ENCODE results near the gene GSTP1. TPM values are rescaled to one million over a fixed set of nuclear protein-coding genes. Genes with fewer than 3 reads are reported as not detected.

Gene GSTP1
- total RNA-seq, 3 donors from 2014 or later: 284 to 441 (median 325) TPM

DNA sequence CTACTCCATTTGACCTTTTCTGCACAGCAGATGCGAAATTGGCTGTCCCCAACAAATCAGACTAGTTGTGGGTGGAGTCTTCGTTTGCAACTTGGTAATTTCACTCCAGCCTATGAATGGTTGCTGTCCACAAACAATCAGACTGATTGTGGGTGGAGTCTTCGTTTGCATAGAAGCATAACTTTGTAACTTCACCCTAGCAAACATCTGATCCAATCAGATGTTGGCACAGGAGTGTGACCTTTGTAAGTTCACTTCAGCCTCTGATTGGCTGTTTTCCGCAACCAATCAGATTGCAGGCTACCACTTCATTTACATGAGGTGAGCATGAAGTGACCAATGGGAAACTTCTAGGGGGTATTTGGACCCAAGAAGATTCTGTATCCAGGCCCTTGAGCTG, 44.1 kb upstream of the GSTP1 start:
- Histone ChIP-seq H3K9me3 (peaks cover 4% of the 10 kb centered on the region), H3K36me3 (ENCODE audit: low read depth) (no peaks in the 10 kb centered on the region), H3K4me3 (no peak overlapping the region), H3K4me1 (ENCODE audit: low read depth) (peaks cover 17% of the 10 kb centered on the region)
- DNase-seq (no peak), ATAC-seq (peak; percentile 48)
- intact Hi-C loops (cut with DNase I, micrococcal nuclease): no loop called here
- TF ChIP-seq, protein P1, sequence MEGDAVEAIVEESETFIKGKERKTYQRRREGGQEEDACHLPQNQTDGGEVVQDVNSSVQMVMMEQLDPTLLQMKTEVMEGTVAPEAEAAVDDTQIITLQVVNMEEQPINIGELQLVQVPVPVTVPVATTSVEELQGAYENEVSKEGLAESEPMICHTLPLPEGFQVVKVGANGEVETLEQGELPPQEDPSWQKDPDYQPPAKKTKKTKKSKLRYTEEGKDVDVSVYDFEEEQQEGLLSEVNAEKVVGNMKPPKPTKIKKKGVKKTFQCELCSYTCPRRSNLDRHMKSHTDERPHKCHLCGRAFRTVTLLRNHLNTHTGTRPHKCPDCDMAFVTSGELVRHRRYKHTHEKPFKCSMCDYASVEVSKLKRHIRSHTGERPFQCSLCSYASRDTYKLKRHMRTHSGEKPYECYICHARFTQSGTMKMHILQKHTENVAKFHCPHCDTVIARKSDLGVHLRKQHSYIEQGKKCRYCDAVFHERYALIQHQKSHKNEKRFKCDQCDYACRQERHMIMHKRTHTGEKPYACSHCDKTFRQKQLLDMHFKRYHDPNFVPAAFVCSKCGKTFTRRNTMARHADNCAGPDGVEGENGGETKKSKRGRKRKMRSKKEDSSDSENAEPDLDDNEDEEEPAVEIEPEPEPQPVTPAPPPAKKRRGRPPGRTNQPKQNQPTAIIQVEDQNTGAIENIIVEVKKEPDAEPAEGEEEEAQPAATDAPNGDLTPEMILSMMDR (IDR thresholded peaks at IDR 0.05): no peak

DNA sequence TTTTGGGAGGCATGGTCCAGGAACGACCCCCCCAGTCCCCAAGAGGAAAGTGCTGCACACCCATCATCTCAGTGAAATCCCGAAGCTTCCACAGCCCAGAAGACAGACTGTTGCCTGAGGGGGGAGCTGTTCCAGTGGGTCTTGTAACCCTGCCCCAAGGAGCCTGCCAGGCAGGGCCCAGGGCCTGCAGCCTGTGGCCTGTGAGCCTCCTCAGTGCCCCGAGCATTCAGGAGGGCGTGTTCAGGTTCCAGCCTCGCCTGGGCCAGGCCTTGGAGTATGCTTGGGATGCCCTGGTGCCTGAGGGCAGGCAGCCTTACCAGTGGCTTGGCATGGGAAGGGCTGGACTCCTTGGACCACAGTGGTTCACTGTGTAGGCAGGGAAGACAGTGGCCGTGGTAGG, 42.4 kb upstream of the GSTP1 start:
- intact Hi-C loops (cut with DNase I, micrococcal nuclease): no loop called here
- TF ChIP-seq, protein P1 (IDR thresholded peaks at IDR 0.05): no peak
- Histone ChIP-seq H3K9me3 (no peaks in the 10 kb centered on the region), H3K36me3 (ENCODE audit: low read depth) (no peaks in the 10 kb centered on the region), H3K4me1 (ENCODE audit: low read depth) (peaks cover 23% of the 10 kb centered on the region), H3K4me3 (no peak overlapping the region)
- ATAC-seq: no peak
- no peak for DNase-seq

DNA sequence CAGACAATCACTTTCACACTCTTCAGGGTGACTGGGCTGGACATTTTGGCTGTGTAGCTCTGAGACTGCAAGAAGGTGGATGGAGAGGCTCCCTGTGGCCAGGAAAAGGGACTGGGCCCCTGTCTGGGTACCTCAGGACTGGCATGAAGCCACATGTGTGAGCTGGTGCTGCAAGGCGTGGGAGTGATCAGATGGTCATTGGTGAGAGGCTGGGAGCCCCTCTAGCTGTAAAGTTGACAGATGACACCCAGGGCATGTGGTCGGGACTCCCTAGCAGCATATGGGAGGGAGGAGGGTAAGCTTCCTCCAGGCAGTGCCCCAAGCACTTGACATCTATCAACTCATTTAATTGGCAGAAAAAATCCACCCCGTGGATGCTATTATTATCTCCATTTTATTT, 41.4 kb upstream of the GSTP1 start:
- H3K4me1 ChIP-seq (ENCODE audit: low read depth): peaks cover 23% of the 10 kb centered on the region
- H3K4me3 ChIP-seq: no peak overlapping the region
- intact Hi-C loops (cut with DNase I, micrococcal nuclease): no loop called here
- no peak for DNase-seq
- H3K36me3 ChIP-seq (ENCODE audit: low read depth): no peaks in the 10 kb centered on the region
- TF ChIP-seq, protein P1 (IDR thresholded peaks at IDR 0.05): no peak
- no peak for ATAC-seq
- H3K9me3 ChIP-seq: no peaks in the 10 kb centered on the region

DNA sequence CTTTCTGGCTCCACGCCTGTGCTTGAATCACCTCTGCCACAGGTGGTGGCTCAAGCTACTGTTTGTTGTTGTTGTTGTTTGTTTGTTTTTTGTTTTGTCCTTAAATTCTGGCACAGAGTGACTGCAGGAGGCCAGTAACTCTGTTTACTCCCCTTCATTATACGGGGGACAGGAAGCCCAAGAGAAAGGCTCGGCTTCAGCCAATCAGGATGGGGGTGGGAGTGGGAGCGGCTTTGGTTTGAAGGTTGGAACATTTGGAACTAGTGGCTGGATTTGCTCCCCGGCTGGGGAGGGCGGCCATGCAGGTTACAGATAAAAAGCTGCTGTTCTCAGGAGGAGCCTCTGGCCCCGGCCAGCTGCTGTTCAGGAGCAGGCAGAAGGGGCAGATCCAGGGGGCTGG, 40.6 kb upstream of the GSTP1 start:
- intact Hi-C loops (cut with DNase I, micrococcal nuclease): no loop called here
- H3K4me3 ChIP-seq: no peak overlapping the region
- H3K9me3 ChIP-seq: no peaks in the 10 kb centered on the region
- DNase-seq (no peak), ATAC-seq (no peak)
- peaks cover 23% of the 10 kb centered on the region for H3K4me1 ChIP-seq (ENCODE audit: low read depth)
- no peaks in the 10 kb centered on the region for H3K36me3 ChIP-seq (ENCODE audit: low read depth)
- TF ChIP-seq, protein P1 (IDR thresholded peaks at IDR 0.05): no peak

DNA sequence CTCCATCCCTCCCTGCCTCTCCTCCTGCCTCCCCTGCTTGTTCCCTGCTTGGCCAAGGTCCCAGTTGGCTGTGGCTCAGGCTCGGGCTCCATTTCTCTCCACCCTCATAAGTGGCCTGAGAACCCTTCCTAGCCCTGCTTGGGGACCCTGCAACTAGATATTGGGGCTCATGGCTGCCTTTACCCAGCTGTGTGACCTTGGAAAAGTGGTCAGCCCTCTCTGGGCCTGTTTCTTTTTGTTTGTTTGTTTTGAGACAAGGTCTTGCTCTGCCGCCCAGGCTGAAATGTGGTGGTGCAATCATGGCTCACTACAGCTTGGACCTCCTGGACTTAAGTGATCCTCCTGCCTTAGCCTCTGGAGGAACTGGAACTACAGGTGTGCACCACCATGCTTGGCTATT, 40.0 kb upstream of the GSTP1 start:
- no peak overlapping the region for H3K4me3 ChIP-seq
- DNase-seq (no peak), ATAC-seq (no peak)
- no peaks in the 10 kb centered on the region for H3K36me3 ChIP-seq (ENCODE audit: low read depth)
- intact Hi-C loops (cut with DNase I, micrococcal nuclease): no loop called here
- no peaks in the 10 kb centered on the region for H3K9me3 ChIP-seq
- peaks cover 23% of the 10 kb centered on the region for H3K4me1 ChIP-seq (ENCODE audit: low read depth)
- TF ChIP-seq, protein P1 (IDR thresholded peaks at IDR 0.05): no peak

DNA sequence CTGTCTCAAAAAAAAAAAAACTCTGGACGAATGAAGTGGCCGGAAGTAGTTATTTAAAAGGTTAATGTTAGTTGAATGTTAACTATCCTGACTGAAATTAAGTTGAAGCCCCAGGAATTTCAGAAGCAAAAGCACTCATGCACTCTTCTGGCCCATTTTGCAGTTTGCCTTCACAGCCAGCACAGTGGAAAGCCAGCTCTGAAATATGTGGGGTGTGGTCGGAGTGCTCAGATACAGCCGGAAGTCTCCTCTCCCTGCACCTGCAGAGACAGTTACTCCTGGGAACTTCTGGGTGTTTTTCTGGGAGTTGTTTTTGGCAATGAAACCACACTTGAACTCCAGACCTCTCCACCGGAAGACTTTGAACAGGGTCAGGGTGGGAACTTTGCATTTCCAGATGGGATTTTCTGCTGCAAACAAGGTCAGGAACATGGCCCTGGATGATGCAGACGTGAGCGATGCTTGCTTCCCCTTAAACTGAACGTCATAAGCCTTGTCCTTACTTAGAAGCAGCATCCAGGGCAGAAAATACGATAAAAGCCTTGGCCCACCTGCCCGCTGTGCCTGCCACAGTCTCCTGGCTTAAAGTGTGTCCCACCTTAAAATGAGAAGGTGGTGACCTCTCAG, 38.9 kb upstream of the GSTP1 start:
- TF ChIP-seq, protein P1 (IDR thresholded peaks at IDR 0.05): no peak
- Histone ChIP-seq H3K4me3 (no peak overlapping the region), H3K9me3 (no peaks in the 10 kb centered on the region), H3K4me1 (ENCODE audit: low read depth) (peaks cover 23% of the 10 kb centered on the region), H3K36me3 (ENCODE audit: low read depth) (no peaks in the 10 kb centered on the region)
- intact Hi-C loops (cut with DNase I, micrococcal nuclease): no loop called here
- DNase-seq: peak in 1 of 3 donors; percentile 74
- peak; percentile 84 for ATAC-seq
